ENCODE measurements around the gene DOCK9.

DOCK9 gene

DNA sequence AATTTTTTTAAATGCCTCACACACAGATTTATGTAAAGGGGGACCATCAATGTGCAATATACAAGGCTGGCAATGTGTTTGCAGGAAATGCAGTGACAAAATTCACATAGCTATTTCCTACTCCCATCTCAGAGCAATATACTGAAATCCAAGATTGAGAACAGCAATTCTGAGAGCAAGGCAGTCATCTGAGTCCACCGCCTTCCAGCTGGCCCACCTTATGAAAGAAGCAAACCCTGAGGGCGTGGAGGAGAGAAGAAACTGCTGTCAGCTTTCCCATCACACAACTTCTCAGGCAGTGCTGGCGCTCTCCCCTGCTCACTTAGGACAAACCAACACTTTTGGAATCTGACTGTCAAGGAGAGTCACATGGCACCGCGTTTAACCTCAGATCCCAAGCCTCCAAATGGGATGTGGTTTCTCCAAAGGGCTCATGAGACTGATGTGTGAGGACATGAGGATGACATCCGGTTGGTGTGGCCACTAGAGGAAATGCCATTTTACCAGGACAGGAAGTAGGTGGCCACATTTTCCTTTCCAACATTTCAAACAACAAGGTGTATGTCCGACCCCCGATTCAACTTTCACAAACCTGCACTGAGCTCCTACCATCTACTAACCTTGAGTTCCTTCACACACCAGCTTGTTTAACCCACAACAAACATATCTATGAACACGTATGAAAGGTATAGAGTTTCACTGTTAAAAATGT lies 3.7 kb upstream of the DOCK9 start:
- ATAC-seq (replicated peaks; ENCODE audit: extremely low read depth, poor library complexity, severe bottlenecking), result no peak
- H3K27ac Mint-ChIP-seq (ENCODE audit: low read depth), result no peak overlapping the region

DNA sequence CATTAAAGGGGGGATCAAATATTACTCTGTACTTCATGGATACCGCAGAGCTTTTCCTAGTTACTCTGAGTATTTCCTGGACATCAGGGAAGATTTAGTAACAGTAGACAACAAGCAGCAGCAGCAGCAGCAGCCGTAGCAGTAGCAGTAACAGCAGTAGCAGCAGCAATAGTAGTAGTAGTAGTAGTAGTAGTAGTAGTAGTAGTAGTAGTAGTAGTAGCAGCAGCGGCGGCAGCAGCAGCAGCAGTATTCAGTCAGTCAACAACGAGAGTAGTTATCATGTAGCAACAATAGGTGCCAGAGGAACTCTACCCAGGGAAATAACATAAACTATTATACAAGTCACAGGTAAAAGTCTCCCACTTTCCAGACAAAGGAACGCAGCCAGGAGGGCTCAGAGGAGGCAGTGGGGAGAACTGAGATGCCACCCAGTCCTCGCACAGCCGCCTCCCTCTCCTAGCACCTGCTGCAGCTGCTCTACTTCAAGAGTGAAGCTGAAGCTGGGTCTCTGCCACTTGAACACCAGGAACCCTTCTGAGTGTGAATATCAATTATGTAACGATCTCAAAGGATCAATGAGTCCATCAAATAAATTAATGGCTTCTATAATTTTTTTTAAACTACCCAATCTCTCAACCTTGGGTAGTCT lies 1.3 kb upstream of the DOCK9 start:
- Mint-ChIP-seq H3K27ac (ENCODE audit: low read depth) (no peak overlapping the region), H3K9me3 (no peaks in the 10 kb centered on the region), H3K4me1 (peaks cover 69% of the 10 kb centered on the region), H3K36me3 (ENCODE audit: insufficient read depth) (peaks cover 7% of the 10 kb centered on the region), H3K27me3 (no peaks in the 10 kb centered on the region), H3K4me3 (no peak overlapping the region)
- DNase-seq (ENCODE audit: low spot score in 2 of 2) (no peak), ATAC-seq (replicated peaks; ENCODE audit: extremely low read depth, poor library complexity, severe bottlenecking) (no peak)

More for the DNA sequence above, 3.7 kb upstream of the DOCK9 start:
- H3K4me1 Mint-ChIP-seq, result peaks cover 58% of the 10 kb centered on the region
- H3K27me3 Mint-ChIP-seq, result no peaks in the 10 kb centered on the region
- no peak overlapping the region for H3K4me3 Mint-ChIP-seq
- H3K9me3 Mint-ChIP-seq, result no peaks in the 10 kb centered on the region
- peaks cover 6% of the 10 kb centered on the region for H3K36me3 Mint-ChIP-seq (ENCODE audit: insufficient read depth)
- no peak for DNase-seq (ENCODE audit: low spot score in 2 of 2)

DNA sequence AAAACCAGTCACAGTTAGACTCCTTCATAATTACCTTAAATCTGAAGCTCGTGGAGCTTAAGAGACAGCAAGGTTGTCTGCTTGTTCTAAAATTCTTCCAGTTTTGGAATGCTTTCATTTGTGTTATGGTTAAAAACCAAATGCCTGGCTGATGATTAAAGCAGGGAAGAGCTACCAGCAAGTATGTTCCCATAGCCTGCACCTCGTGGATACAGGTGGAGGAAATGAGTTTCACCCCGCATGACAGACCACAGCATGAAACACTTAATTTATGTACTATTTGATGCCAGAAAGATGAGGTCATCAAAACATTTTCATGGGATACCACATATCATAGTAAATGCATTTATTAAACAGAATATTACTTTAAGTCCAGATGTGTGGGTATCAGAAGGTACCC lies 416 bp upstream of the DOCK9 start:
- DNase-seq (ENCODE audit: low spot score in 2 of 2) (no peak), ATAC-seq (replicated peaks; ENCODE audit: extremely low read depth, poor library complexity, severe bottlenecking) (no peak)
- Mint-ChIP-seq H3K27me3 (no peaks in the 10 kb centered on the region), H3K4me3 (no peak overlapping the region), H3K36me3 (ENCODE audit: insufficient read depth) (peaks cover 7% of the 10 kb centered on the region), H3K27ac (ENCODE audit: low read depth) (no peak overlapping the region), H3K4me1 (peaks cover 71% of the 10 kb centered on the region), H3K9me3 (no peaks in the 10 kb centered on the region)

DNA sequence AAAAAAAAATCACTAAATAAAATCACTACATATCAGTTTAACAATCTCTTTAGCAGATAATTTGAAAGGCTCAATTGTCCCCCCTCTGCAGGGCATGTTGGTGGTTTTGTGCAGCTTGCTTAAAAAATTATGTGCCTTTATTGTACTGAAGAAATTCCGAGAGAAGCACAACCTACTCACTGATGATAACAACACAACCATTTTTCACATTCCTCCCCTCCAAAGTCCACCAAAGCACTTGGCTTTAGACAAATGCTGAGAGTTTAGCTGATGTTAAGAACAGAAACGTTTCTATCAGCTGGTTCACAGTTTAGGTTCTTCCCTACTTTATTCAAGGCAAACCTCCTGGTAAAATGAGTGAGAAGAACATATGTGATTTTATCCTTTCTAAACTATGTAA lies 923 bp downstream of the DOCK9 start:
- Mint-ChIP-seq H3K27ac (ENCODE audit: low read depth) (no peak overlapping the region), H3K36me3 (ENCODE audit: insufficient read depth) (peaks cover 6% of the 10 kb centered on the region), H3K4me3 (no peak overlapping the region), H3K27me3 (no peaks in the 10 kb centered on the region), H3K9me3 (no peaks in the 10 kb centered on the region), H3K4me1 (peaks cover 57% of the 10 kb centered on the region)
- DNase-seq (ENCODE audit: low spot score in 2 of 2) (no peak), ATAC-seq (replicated peaks; ENCODE audit: extremely low read depth, poor library complexity, severe bottlenecking) (no peak)

DNA sequence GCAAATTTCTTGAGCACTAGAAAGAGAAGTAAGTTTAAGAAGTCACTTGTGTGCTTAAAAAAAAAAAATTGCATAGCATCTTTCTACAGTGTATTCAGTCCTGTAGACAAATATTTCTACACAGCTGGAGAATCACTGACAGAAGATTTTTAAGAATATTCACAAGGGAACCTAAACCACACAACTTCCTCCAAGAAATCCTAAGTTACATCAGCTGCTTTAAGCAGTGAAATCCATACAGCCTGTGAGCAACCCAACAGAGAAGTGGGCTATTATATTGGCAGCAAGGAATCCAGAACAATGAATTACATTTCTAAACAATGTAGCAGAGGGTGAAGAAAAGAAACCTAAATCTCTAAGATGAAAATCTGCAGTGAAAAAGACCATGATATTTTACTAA lies 1.5 kb downstream of the DOCK9 start:
- Mint-ChIP-seq H3K36me3 (ENCODE audit: insufficient read depth) (peaks cover 6% of the 10 kb centered on the region), H3K27me3 (no peaks in the 10 kb centered on the region), H3K4me3 (no peak overlapping the region), H3K9me3 (no peaks in the 10 kb centered on the region), H3K4me1 (peaks cover 52% of the 10 kb centered on the region), H3K27ac (ENCODE audit: low read depth) (no peak overlapping the region)
- ATAC-seq (replicated peaks; ENCODE audit: extremely low read depth, poor library complexity, severe bottlenecking) (no peak), DNase-seq (ENCODE audit: low spot score in 2 of 2) (no peak)

DNA sequence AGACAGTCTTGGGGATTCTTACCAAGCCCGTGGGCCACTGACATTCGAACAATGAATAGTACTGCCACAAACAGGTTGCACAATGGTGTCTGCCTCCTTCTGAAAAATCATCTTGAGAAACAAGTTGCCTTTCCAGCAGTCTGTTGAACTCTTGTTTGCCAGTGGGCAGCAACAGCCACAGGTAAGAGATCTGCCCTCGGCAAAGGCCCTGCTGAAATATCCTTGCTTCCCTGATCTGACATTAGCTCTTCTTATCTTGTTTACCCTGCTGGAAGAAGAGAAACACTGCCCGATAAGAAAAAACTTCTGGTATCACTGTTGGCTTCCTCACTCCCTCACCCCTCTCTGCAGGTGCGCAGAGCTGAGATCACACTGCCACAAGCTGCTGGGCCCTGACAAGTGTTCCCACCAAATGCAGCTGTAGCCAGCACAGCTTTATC lies 2.0 kb downstream of the DOCK9 start:
- Mint-ChIP-seq H3K9me3 (no peaks in the 10 kb centered on the region), H3K36me3 (ENCODE audit: insufficient read depth) (peaks cover 6% of the 10 kb centered on the region), H3K4me1 (peaks cover 51% of the 10 kb centered on the region), H3K4me3 (no peak overlapping the region), H3K27ac (ENCODE audit: low read depth) (peak overlapping the region; percentile 69), H3K27me3 (no peaks in the 10 kb centered on the region)
- ATAC-seq (replicated peaks; ENCODE audit: extremely low read depth, poor library complexity, severe bottlenecking) (no peak), DNase-seq (ENCODE audit: low spot score in 2 of 2) (no peak)

DNA sequence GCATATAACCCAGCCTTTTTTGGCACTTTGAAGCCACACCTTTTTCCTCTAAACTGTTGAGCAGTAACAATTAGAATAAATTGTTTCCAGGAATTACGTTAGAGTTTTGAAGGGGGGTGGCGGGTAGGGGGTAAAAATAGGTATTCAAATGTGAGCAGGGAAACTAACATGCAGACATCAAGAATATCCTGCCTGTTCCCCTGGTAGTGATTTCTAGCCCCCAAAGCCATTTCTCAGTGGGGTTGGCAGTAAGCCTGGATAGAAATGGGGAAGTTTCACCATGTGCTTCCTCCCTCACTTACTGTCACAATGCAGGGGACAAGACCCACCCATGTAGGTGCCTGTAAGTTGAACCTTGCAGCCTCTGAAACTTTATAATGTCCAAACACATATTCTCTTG lies 3.8 kb downstream of the DOCK9 start:
- peaks cover 52% of the 10 kb centered on the region for H3K4me1 Mint-ChIP-seq
- no peak overlapping the region for H3K4me3 Mint-ChIP-seq
- ATAC-seq (replicated peaks; ENCODE audit: extremely low read depth, poor library complexity, severe bottlenecking) (no peak), DNase-seq (ENCODE audit: low spot score in 2 of 2) (no peak)
- H3K27me3 Mint-ChIP-seq, result no peaks in the 10 kb centered on the region
- H3K27ac Mint-ChIP-seq (ENCODE audit: low read depth), result no peak overlapping the region
- H3K9me3 Mint-ChIP-seq, result no peaks in the 10 kb centered on the region
- H3K36me3 Mint-ChIP-seq (ENCODE audit: insufficient read depth), result peaks cover 6% of the 10 kb centered on the region

DNA sequence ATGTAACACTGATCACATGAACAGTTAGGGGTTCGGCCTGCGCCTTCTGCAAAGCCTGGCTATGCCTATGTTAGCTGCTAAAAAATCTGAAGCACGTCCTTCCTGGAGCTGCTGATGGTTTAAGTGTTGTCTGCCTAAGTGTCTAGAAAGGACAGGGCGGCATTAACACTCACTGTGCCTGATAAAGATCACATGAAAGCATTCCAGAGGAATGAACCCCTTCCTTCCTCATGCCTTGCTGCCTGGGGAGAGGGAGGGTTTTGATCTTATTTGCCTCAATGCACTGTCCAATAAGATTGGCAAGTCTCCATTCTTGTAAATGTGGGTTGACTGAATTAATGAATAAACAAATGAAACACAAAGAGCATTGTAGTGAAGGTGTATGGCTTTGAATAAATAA lies 5.2 kb downstream of the DOCK9 start:
- no peak for DNase-seq (ENCODE audit: low spot score in 2 of 2)
- Mint-ChIP-seq H3K4me1 (peaks cover 45% of the 10 kb centered on the region), H3K27ac (ENCODE audit: low read depth) (no peak overlapping the region), H3K9me3 (no peaks in the 10 kb centered on the region), H3K36me3 (ENCODE audit: insufficient read depth) (peaks cover 6% of the 10 kb centered on the region), H3K27me3 (no peaks in the 10 kb centered on the region), H3K4me3 (no peak overlapping the region)
- no peak for ATAC-seq (replicated peaks; ENCODE audit: extremely low read depth, poor library complexity, severe bottlenecking)

DNA sequence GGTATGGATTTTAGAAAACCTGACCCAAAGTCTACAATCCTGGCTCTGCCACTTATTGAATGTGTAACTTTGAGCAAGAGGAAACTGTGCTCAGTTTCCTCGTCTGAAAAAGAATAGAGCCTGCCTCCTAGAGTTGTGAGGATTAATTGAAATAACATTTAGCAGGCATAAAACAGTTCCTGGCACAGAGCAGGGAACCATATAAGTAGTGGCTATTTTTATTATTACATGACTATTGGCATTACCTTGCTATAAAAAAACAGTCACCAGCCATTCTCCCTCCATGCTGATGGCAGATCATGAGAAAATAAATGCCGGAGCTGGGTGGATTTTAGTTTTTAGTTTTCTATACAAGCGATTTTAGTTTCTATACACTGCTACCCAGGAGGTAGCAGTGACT lies 5.8 kb downstream of the DOCK9 start:
- H3K9me3 Mint-ChIP-seq, result no peaks in the 10 kb centered on the region
- H3K4me3 Mint-ChIP-seq, result no peak overlapping the region
- peaks cover 3% of the 10 kb centered on the region for H3K36me3 Mint-ChIP-seq (ENCODE audit: insufficient read depth)
- H3K4me1 Mint-ChIP-seq, result peaks cover 40% of the 10 kb centered on the region
- H3K27me3 Mint-ChIP-seq, result no peaks in the 10 kb centered on the region
- DNase-seq (ENCODE audit: low spot score in 2 of 2) (no peak), ATAC-seq (replicated peaks; ENCODE audit: extremely low read depth, poor library complexity, severe bottlenecking) (no peak)
- H3K27ac Mint-ChIP-seq (ENCODE audit: low read depth), result no peak overlapping the region

DNA sequence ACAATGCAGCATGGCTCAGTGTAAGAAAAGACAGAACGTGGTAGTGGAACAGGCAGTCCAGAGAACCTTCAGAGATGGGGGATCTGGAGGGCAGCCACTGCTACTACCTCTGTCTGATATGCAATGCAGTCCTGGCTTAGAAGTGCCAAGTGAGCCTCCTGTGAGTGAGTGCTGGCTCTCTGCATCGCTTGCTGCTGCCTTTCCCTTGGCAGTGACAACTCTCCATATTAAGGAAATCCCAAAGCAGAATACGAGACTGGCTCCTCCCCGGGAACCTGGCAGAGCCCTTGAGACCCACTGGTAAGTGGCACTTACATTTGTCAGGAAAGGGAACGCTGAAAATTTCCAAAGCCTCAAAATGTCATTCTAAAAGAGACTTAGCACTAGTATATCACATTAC lies 7.5 kb downstream of the DOCK9 start:
- H3K27me3 Mint-ChIP-seq, result no peaks in the 10 kb centered on the region
- H3K4me1 Mint-ChIP-seq, result peaks cover 37% of the 10 kb centered on the region
- H3K27ac Mint-ChIP-seq (ENCODE audit: low read depth), result no peak overlapping the region
- no peak overlapping the region for H3K4me3 Mint-ChIP-seq
- H3K9me3 Mint-ChIP-seq, result no peaks in the 10 kb centered on the region
- DNase-seq (ENCODE audit: low spot score in 2 of 2) (no peak), ATAC-seq (replicated peaks; ENCODE audit: extremely low read depth, poor library complexity, severe bottlenecking) (no peak)
- peaks cover 5% of the 10 kb centered on the region for H3K36me3 Mint-ChIP-seq (ENCODE audit: insufficient read depth)

DNA sequence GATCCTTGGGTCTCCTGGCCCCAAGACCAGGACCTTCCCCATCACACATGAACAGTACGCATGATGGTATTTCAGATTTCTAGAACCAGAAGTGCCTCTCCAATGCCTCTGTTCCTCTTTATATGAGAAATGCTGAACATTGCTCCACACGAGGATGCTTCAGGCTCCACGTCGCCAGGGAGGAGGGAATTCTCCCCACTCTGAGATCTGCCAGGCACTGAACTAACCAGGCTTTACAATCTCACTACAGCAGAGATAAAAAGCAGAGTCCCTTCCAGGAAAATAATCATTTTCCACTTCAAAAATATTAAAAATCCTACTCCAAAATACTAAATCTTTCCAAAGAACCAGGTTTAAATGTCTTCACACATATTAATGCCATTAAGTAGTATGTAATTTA lies 10.4 kb downstream of the DOCK9 start:
- Mint-ChIP-seq H3K9me3 (no peaks in the 10 kb centered on the region), H3K27me3 (no peaks in the 10 kb centered on the region), H3K4me1 (peaks cover 29% of the 10 kb centered on the region), H3K27ac (ENCODE audit: low read depth) (no peak overlapping the region), H3K4me3 (no peak overlapping the region), H3K36me3 (ENCODE audit: insufficient read depth) (peaks cover 3% of the 10 kb centered on the region)
- ATAC-seq (replicated peaks; ENCODE audit: extremely low read depth, poor library complexity, severe bottlenecking) (no peak), DNase-seq (ENCODE audit: low spot score in 2 of 2) (no peak)

DNA sequence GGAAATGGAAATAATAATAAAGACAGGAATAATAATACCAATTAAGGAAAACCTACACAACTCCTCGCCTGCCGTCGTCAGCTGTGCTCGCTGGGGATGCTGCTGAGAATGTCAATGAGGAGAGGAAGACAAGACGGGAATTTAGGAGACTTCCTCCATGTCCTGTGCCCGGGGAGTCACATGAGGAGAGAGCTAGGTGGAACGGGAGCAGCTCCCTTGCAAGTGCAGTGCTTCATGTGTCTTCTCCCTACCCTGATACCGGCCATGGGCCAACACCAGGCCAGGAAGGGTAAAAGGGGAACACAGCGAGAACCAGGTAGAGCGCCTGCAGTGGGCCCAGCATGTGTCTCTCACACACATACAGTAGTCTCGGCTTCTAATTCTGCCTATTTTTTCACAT lies 11.8 kb downstream of the DOCK9 start:
- peaks cover 3% of the 10 kb centered on the region for H3K36me3 Mint-ChIP-seq (ENCODE audit: insufficient read depth)
- H3K4me3 Mint-ChIP-seq, result no peak overlapping the region
- DNase-seq (ENCODE audit: low spot score in 2 of 2) (no peak), ATAC-seq (replicated peaks; ENCODE audit: extremely low read depth, poor library complexity, severe bottlenecking) (no peak)
- peaks cover 31% of the 10 kb centered on the region for H3K4me1 Mint-ChIP-seq
- H3K27me3 Mint-ChIP-seq, result no peaks in the 10 kb centered on the region
- no peak overlapping the region for H3K27ac Mint-ChIP-seq (ENCODE audit: low read depth)
- no peaks in the 10 kb centered on the region for H3K9me3 Mint-ChIP-seq

DNA sequence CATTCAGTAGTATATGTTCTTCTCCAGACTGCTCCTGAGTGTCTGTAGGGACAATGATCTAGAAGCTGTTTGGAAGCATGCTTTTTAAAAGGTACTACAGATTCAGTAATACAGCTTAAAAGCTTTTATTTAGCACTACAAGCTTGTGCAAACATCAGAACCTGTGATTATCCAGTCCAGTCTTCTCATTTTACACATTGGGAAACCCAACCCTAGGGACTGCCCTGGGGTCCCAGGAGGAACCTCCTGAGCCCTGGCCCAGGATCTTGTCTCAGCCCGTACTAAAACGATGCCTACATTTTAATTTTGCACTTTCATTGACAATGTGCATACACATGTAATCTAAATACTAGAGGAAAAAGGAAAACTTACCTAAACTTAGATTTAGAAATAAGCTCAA lies 12.5 kb downstream of the DOCK9 start:
- Mint-ChIP-seq H3K4me3 (no peak overlapping the region), H3K27ac (ENCODE audit: low read depth) (no peak overlapping the region), H3K9me3 (no peaks in the 10 kb centered on the region), H3K36me3 (ENCODE audit: insufficient read depth) (peaks cover 3% of the 10 kb centered on the region), H3K4me1 (peaks cover 36% of the 10 kb centered on the region), H3K27me3 (no peaks in the 10 kb centered on the region)
- ATAC-seq (replicated peaks; ENCODE audit: extremely low read depth, poor library complexity, severe bottlenecking), result no peak
- no peak for DNase-seq (ENCODE audit: low spot score in 2 of 2)
